ENCODE measurements around the gene RAB44. TPM values are rescaled to one million over a fixed set of nuclear protein-coding genes. Genes with fewer than 3 reads are reported as not detected.

Gene RAB44
- polyA plus RNA-seq, 1 of the 3 experiments (the other 2 are of a cell fraction): 0.12 TPM

DNA sequence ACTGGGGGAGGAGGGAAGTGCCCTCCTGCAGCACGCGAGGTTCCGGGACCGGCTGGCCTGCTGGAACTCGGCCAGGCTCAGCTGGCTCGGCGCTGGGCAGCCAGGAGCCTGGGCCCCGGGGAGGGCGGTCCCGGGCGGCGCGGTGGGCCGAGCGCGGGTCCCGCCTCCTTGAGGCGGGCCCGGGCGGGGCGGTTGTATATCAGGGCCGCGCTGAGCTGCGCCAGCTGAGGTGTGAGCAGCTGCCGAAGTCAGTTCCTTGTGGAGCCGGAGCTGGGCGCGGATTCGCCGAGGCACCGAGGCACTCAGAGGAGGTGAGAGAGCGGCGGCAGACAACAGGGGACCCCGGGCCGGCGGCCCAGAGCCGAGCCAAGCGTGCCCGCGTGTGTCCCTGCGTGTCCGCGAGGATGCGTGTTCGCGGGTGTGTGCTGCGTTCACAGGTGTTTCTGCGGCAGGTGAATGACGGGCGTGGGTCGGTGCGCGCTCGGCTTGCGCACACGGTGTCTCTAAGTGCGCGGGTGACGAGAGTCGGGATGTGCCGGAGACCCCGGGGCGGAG is 19.1 kb upstream of the RAB44 start, which contains the start of gene CDKN1A:
TSS of gene CDKN1A (plus strand) at position 227 of the 555 bp plus-strand sequence. CDS start 5,388 bp downstream, outside the sequence.
- H4K20me1 ChIP-seq (ENCODE audit: insufficient read depth): peaks cover 50% of the 10 kb centered on the region
- peaks cover 64% of the 10 kb centered on the region for H3K79me2 ChIP-seq (ENCODE audit: insufficient read depth)
- no peaks in the 10 kb centered on the region for H3K9me2 ChIP-seq
- H3K4me3 ChIP-seq (ENCODE audit: low read depth in 2 of 2, low read length in 1 of 2): peak within 1 kb of the TSS; percentile 91 to 99
- H3K4me1 ChIP-seq (ENCODE audit: control insufficient read depth in 1 of 2, insufficient read depth in 2 of 2, low read depth in 1 of 2, low read length in 1 of 2): peaks cover 27 to 49% of the 10 kb centered on the region in 2 experiments
- H3K27me3 ChIP-seq (ENCODE audit: insufficient read depth): no peaks in the 10 kb centered on the region
- CTCF ChIA-PET: interaction anchor here (0.6 to 9.5 kb wide), 12 partner anchors 12 to 88 kb away, joined by 3 to 91 read pairs (median 6); no protein-coding TSS in a partner anchor
- peaks cover 47% of the 10 kb centered on the region for H3F3A ChIP-seq (replicated peaks; ENCODE audit: insufficient read depth)
- H3K4me2 ChIP-seq: peak within 1 kb of the TSS; percentile 94
- peak within 1 kb of the TSS; percentile 53; the same call in 1 of the 2 replicates for H2AFZ ChIP-seq (ENCODE audit: low read depth)
- H3K36me3 ChIP-seq (replicated peaks in 1 of 2; ENCODE audit: control insufficient read depth in 1 of 2, insufficient read depth in 2 of 2, low read length in 1 of 2): peaks cover 13 to 17% of the 10 kb centered on the region in 2 experiments
- peak; percentile 92 for DNase-seq
- no peaks in the 10 kb centered on the region for H3K9me3 ChIP-seq
- POLR2A ChIA-PET: interaction anchor here (0.6 to 3.4 kb wide), 10 partner anchors 12 to 92 kb away, joined by 3 to 24 read pairs (median 3); no protein-coding TSS in a partner anchor
- peak within 1 kb of the TSS; percentile 94 for H3K9ac ChIP-seq
- 1% methylated on average over 14 of the region's 63 CpGs for WGBS (ENCODE audit: low lambda C conversion rate)
- H3K27ac ChIP-seq (ENCODE audit: low read depth in 2 of 2, low read length in 1 of 2): peak within 1 kb of the TSS; percentile 87 to 94
- TF ChIP-seq EZH2phosphoT487 (IDR thresholded peaks at IDR 0.05; ENCODE audit: borderline replicate concordance, low read depth) (no peak), RFX5 (IDR thresholded peaks at IDR 0.05; ENCODE audit: low read length) (no peak), GATA2 (CRISPR knock-in tag; IDR thresholded peaks at IDR 0.05) (no peak), RCOR1 (IDR thresholded peaks at IDR 0.05; ENCODE audit: low read length) (no peak), EP300 (IDR thresholded peaks at IDR 0.05; ENCODE audit: borderline replicate concordance in 1 of 2, low read depth in 1 of 2, low read length in 1 of 2) (peak; percentile 52 to 58), TCF12 (IDR thresholded peaks at IDR 0.05) (peak; percentile 75), FOXJ3 (CRISPR knock-in tag; IDR thresholded peaks at IDR 0.05) (no peak), RXRA (IDR thresholded peaks at IDR 0.05; ENCODE audit: borderline replicate concordance, low read depth) (peak; percentile 49; the same call in 1 of the 2 replicates), SIN3A (IDR thresholded peaks at IDR 0.05; ENCODE audit: borderline replicate concordance, low read depth, low read length) (peak; percentile 89; the same call in 1 of the 2 replicates), TAF1 (IDR thresholded peaks at IDR 0.05; ENCODE audit: borderline replicate concordance, low read depth, low read length) (peak; percentile 96), TEAD4 (IDR thresholded peaks at IDR 0.05; ENCODE audit: borderline replicate concordance, insufficient read depth) (0 out of 2 replicates have a peak, but pooled peaks have one; percentile 50), NFIC (IDR thresholded peaks at IDR 0.05; ENCODE audit: borderline replicate concordance) (peak; percentile 95), RAD21 (IDR thresholded peaks at IDR 0.05; ENCODE audit: low read length) (peak; percentile 15; the same call in 1 of the 2 replicates), JUND (IDR thresholded peaks at IDR 0.05) (peak; percentile 16; the same call in 1 of the 2 replicates), MXI1 (IDR thresholded peaks at IDR 0.05; ENCODE audit: low read depth, low read length) (peak; percentile 78), NRF1 (IDR thresholded peaks at IDR 0.05; ENCODE audit: low read depth, low read length) (peak; percentile 53), POLR2AphosphoS5 (IDR thresholded peaks at IDR 0.05; ENCODE audit: low read depth, low read length) (peak; percentile 100), MEF2A (IDR thresholded peaks at IDR 0.05; ENCODE audit: borderline replicate concordance, low read depth) (peak; percentile 36; the same call in 1 of the 2 replicates), YY1 (IDR thresholded peaks at IDR 0.05; ENCODE audit: low read depth) (0 out of 2 replicates have a peak, but pooled peaks have one; percentile 16), GABPA (IDR thresholded peaks at IDR 0.05; ENCODE audit: low read depth) (peak; percentile 41; the same call in 1 of the 2 replicates)
- TF ChIP-seq, protein P1, sequence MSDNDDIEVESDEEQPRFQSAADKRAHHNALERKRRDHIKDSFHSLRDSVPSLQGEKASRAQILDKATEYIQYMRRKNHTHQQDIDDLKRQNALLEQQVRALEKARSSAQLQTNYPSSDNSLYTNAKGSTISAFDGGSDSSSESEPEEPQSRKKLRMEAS (IDR thresholded peaks at IDR 0.05; ENCODE audit: low read depth): peak; percentile 93
- TF ChIP-seq, protein P2, sequence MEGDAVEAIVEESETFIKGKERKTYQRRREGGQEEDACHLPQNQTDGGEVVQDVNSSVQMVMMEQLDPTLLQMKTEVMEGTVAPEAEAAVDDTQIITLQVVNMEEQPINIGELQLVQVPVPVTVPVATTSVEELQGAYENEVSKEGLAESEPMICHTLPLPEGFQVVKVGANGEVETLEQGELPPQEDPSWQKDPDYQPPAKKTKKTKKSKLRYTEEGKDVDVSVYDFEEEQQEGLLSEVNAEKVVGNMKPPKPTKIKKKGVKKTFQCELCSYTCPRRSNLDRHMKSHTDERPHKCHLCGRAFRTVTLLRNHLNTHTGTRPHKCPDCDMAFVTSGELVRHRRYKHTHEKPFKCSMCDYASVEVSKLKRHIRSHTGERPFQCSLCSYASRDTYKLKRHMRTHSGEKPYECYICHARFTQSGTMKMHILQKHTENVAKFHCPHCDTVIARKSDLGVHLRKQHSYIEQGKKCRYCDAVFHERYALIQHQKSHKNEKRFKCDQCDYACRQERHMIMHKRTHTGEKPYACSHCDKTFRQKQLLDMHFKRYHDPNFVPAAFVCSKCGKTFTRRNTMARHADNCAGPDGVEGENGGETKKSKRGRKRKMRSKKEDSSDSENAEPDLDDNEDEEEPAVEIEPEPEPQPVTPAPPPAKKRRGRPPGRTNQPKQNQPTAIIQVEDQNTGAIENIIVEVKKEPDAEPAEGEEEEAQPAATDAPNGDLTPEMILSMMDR (IDR thresholded peaks at IDR 0.05): no peak
- TF ChIP-seq, protein P3, sequence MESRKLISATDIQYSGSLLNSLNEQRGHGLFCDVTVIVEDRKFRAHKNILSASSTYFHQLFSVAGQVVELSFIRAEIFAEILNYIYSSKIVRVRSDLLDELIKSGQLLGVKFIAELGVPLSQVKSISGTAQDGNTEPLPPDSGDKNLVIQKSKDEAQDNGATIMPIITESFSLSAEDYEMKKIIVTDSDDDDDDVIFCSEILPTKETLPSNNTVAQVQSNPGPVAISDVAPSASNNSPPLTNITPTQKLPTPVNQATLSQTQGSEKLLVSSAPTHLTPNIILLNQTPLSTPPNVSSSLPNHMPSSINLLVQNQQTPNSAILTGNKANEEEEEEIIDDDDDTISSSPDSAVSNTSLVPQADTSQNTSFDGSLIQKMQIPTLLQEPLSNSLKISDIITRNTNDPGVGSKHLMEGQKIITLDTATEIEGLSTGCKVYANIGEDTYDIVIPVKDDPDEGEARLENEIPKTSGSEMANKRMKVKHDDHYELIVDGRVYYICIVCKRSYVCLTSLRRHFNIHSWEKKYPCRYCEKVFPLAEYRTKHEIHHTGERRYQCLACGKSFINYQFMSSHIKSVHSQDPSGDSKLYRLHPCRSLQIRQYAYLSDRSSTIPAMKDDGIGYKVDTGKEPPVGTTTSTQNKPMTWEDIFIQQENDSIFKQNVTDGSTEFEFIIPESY (IDR thresholded peaks at IDR 0.05; ENCODE audit: borderline replicate concordance, low read depth): peak; percentile 43; the same call in 1 of the 2 replicates
- TF ChIP-seq, protein P4, sequence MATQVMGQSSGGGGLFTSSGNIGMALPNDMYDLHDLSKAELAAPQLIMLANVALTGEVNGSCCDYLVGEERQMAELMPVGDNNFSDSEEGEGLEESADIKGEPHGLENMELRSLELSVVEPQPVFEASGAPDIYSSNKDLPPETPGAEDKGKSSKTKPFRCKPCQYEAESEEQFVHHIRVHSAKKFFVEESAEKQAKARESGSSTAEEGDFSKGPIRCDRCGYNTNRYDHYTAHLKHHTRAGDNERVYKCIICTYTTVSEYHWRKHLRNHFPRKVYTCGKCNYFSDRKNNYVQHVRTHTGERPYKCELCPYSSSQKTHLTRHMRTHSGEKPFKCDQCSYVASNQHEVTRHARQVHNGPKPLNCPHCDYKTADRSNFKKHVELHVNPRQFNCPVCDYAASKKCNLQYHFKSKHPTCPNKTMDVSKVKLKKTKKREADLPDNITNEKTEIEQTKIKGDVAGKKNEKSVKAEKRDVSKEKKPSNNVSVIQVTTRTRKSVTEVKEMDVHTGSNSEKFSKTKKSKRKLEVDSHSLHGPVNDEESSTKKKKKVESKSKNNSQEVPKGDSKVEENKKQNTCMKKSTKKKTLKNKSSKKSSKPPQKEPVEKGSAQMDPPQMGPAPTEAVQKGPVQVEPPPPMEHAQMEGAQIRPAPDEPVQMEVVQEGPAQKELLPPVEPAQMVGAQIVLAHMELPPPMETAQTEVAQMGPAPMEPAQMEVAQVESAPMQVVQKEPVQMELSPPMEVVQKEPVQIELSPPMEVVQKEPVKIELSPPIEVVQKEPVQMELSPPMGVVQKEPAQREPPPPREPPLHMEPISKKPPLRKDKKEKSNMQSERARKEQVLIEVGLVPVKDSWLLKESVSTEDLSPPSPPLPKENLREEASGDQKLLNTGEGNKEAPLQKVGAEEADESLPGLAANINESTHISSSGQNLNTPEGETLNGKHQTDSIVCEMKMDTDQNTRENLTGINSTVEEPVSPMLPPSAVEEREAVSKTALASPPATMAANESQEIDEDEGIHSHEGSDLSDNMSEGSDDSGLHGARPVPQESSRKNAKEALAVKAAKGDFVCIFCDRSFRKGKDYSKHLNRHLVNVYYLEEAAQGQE (IDR thresholded peaks at IDR 0.05; ENCODE audit: low read depth, low read length): 0 out of 2 replicates have a peak, but pooled peaks have one; percentile 10
- TF ChIP-seq, protein P5, sequence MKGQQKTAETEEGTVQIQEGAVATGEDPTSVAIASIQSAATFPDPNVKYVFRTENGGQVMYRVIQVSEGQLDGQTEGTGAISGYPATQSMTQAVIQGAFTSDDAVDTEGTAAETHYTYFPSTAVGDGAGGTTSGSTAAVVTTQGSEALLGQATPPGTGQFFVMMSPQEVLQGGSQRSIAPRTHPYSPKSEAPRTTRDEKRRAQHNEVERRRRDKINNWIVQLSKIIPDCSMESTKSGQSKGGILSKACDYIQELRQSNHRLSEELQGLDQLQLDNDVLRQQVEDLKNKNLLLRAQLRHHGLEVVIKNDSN (IDR thresholded peaks at IDR 0.05; ENCODE audit: borderline replicate concordance, low read depth): no peak

Measured in SK-N-SH (cell line).